H9 (cell line): ENCODE measurements around the gene SNX22. TPM values are rescaled to one million over a fixed set of nuclear protein-coding genes. Genes with fewer than 3 reads are reported as not detected.

Experiments used
- DNase-seq: peaks from one replicate; pipeline ENCODE4 v3.0.0-alpha.2; 2017
- H2AFZ ChIP-seq: one replicate; pipeline ENCODE4 v1.6.1; 2013; ENCODE audit warnings: mild to moderate bottlenecking, low read length, control low read depth, moderate library complexity
- H2AK5ac ChIP-seq: 2 replicates; pipeline ENCODE4 v1.6.1; 2013; ENCODE audit warnings: low read length, control low read depth, mixed read lengths; ENCODE audit not compliant: insufficient read length
- H2BK120ac ChIP-seq: one replicate; pipeline ENCODE4 v1.6.1; 2013; ENCODE audit warnings: low read depth, mild to moderate bottlenecking, low read length, control low read depth, inconsistent platforms; ENCODE audit not compliant: poor library complexity, severe bottlenecking
- H2BK12ac ChIP-seq: 2 replicates; pipeline ENCODE4 v1.6.1; 2013; ENCODE audit warnings: low read length, control low read depth, mixed read lengths, low read depth; ENCODE audit not compliant: insufficient read length
- H2BK15ac ChIP-seq: 2 replicates; pipeline ENCODE4 v1.6.1; 2013; ENCODE audit warnings: low read depth, low read length, control low read depth
- H2BK20ac ChIP-seq: one replicate; pipeline ENCODE4 v1.6.1; 2013; ENCODE audit warnings: low read depth, mild to moderate bottlenecking, low read length, control low read depth, inconsistent platforms; ENCODE audit not compliant: poor library complexity, severe bottlenecking
- H2BK5ac ChIP-seq: 2 replicates; pipeline ENCODE4 v1.6.1; 2013; ENCODE audit warnings: low read length, control low read depth, mixed read lengths; ENCODE audit not compliant: insufficient read length
- H3K14ac ChIP-seq: 2 replicates; pipeline ENCODE4 v1.6.1; 2013; ENCODE audit warnings: low read length, control low read depth; ENCODE audit not compliant: insufficient read depth
- H3K18ac ChIP-seq: 2 replicates; pipeline ENCODE4 v1.6.1; 2013; ENCODE audit warnings: low read depth, mild to moderate bottlenecking, mixed read lengths, low read length, control low read depth; ENCODE audit not compliant: insufficient read length
- H3K23ac ChIP-seq: 2 replicates; pipeline ENCODE4 v1.6.1; 2013; ENCODE audit warnings: low read length, control low read depth, mixed read lengths, low read depth; ENCODE audit not compliant: insufficient read length
- H3K23me2 ChIP-seq: 2 replicates; pipeline ENCODE4 v1.6.1; 2013; ENCODE audit warnings: low read depth, mild to moderate bottlenecking, mixed read lengths, low read length, control low read depth; ENCODE audit not compliant: insufficient read length, poor library complexity, severe bottlenecking
- H3K27ac ChIP-seq: 2 replicates; pipeline ENCODE4 v1.5.1; 2013; ENCODE audit warnings: low read length, control low read depth, mixed read lengths, low read depth; ENCODE audit not compliant: insufficient read length
- H3K27me3 ChIP-seq: 2 replicates; pipeline ENCODE4 v1.6.1; 2013; ENCODE audit warnings: low read length, control low read depth, inconsistent platforms; ENCODE audit not compliant: insufficient read depth
- H3K4ac ChIP-seq: 2 replicates; pipeline ENCODE4 v1.6.1; 2013; ENCODE audit warnings: low read depth, mild to moderate bottlenecking, control low read depth, inconsistent platforms, low read length, moderate library complexity
- H3K4me1 ChIP-seq: 2 replicates; pipeline ENCODE4 v1.6.1; 2013; ENCODE audit warnings: low read length, control low read depth, inconsistent platforms; ENCODE audit not compliant: insufficient read depth
- H3K4me2 ChIP-seq: 2 replicates; pipeline ENCODE4 v1.6.1; 2013; ENCODE audit warnings: low read length, control low read depth, mixed read lengths; ENCODE audit not compliant: insufficient read length, insufficient read depth
- H3K56ac ChIP-seq: 2 replicates; pipeline ENCODE4 v1.6.1; 2013; ENCODE audit warnings: low read depth, mild to moderate bottlenecking, mixed read lengths, low read length, control low read depth; ENCODE audit not compliant: insufficient read length
- H3K79me1 ChIP-seq: 2 replicates; pipeline ENCODE4 v1.6.1; 2013; ENCODE audit warnings: low read depth, mild to moderate bottlenecking, moderate library complexity, low read length, control low read depth, inconsistent platforms; ENCODE audit not compliant: insufficient read depth, poor library complexity, severe bottlenecking
- H3K79me2 ChIP-seq: 2 replicates; pipeline ENCODE4 v1.6.1; 2013; ENCODE audit warnings: low read length, control low read depth, inconsistent platforms; ENCODE audit not compliant: insufficient read depth
- H3K9ac ChIP-seq: 2 replicates; pipeline ENCODE4 v1.6.1; 2013; ENCODE audit warnings: low read length, control low read depth, mixed read lengths; ENCODE audit not compliant: insufficient read length; ENCODE audit errors: extremely low read depth
- H3K9me3 ChIP-seq: one replicate; pipeline ENCODE4 v1.6.1; 2013; ENCODE audit warnings: low read depth, low read length, inconsistent platforms; ENCODE audit not compliant: control insufficient read depth
- H3T11ph ChIP-seq: one replicate; pipeline ENCODE4 v1.6.1; 2013; ENCODE audit warnings: mild to moderate bottlenecking, low read length, control low read depth, inconsistent platforms
- H4K20me1 ChIP-seq: one replicate; pipeline ENCODE4 v1.6.1; 2013; ENCODE audit not compliant: control insufficient read depth, insufficient read length, insufficient read depth
- H4K5ac ChIP-seq: 2 replicates; pipeline ENCODE4 v1.6.1; 2013; ENCODE audit warnings: low read depth, mild to moderate bottlenecking, mixed read lengths, low read length, control low read depth; ENCODE audit not compliant: insufficient read length
- H4K8ac ChIP-seq: replicated peaks from 2 replicates; pipeline ENCODE4 v1.6.1; 2013; ENCODE audit warnings: low read length, control low read depth, mixed read lengths, low read depth; ENCODE audit not compliant: insufficient read length
- H4K91ac ChIP-seq: 2 replicates; pipeline ENCODE4 v1.6.1; 2013; ENCODE audit warnings: low read depth, mild to moderate bottlenecking, moderate library complexity, mixed read lengths, low read length, control low read depth; ENCODE audit not compliant: insufficient read length
- H3K27ac Mint-ChIP-seq, 3 experiments: 2 replicates in 2 of 3; 3 replicates in 1 of 3; pipeline ENCODE4 v1.8.0; 2020 to 2021; ENCODE audit warnings: mixed read lengths in 3 of 3, mild to moderate bottlenecking in 1 of 3, moderate library complexity in 1 of 3
- H3K27me3 Mint-ChIP-seq: 2 replicates; pipeline ENCODE4 v1.8.0; 2021; ENCODE audit warnings: low read depth, mild to moderate bottlenecking, moderate library complexity, mixed read lengths
- H3K36me3 Mint-ChIP-seq, 3 experiments: 2 replicates in 2 of 3; 3 replicates in 1 of 3; pipeline ENCODE4 v1.8.0; 2020 to 2021; ENCODE audit warnings: low read depth in 3 of 3, mixed read lengths in 3 of 3; ENCODE audit not compliant: insufficient read depth in 1 of 3
- H3K4me1 Mint-ChIP-seq, 2 experiments: 2 replicates each; pipeline ENCODE4 v1.8.0; 2020; ENCODE audit warnings: mixed read lengths in 2 of 2
- H3K4me3 Mint-ChIP-seq, 2 experiments: 2 replicates in 1 of 2; 3 replicates in 1 of 2; pipeline ENCODE4 v1.8.0; 2020 to 2021; ENCODE audit warnings: mild to moderate bottlenecking in 2 of 2, mixed read lengths in 2 of 2, moderate library complexity in 1 of 2
- H3K9me3 Mint-ChIP-seq, 2 experiments: 2 replicates in 1 of 2; 3 replicates in 1 of 2; pipeline ENCODE4 v1.8.0; 2020; ENCODE audit warnings: mild to moderate bottlenecking in 2 of 2, mixed read lengths in 2 of 2, moderate library complexity in 1 of 2
- CTCF ChIP-seq: fragments of 200-600 bp; sonication (generic); conservative IDR thresholded peaks from 3 replicates; pipeline ENCODE4 v1.8.0; 2021; ENCODE audit warnings: antibody characterized with exemption, mild to moderate bottlenecking
- WGBS: extraction: QIAGEN DNeasy Blood & Tissue Kit; methylation state at CpG from one replicate; pipeline ENCODE4 v1.1.7; 2013; ENCODE audit warnings: missing lambda C conversion rate, low lambda C conversion rate, mixed read lengths; ENCODE audit not compliant: insufficient read length; ENCODE audit errors: extremely low coverage; 5-methylcytosine and 5-hydroxymethylcytosine counted together
- total RNA-seq: library from RNA; stranded (reverse); gene quantifications from 2 replicates; pipeline ENCODE4 v1.2.1, GENCODE V29; 2021

Gene SNX22
- total RNA-seq, 1 experiment from 2014 or later = 4.8 TPM

DNA sequence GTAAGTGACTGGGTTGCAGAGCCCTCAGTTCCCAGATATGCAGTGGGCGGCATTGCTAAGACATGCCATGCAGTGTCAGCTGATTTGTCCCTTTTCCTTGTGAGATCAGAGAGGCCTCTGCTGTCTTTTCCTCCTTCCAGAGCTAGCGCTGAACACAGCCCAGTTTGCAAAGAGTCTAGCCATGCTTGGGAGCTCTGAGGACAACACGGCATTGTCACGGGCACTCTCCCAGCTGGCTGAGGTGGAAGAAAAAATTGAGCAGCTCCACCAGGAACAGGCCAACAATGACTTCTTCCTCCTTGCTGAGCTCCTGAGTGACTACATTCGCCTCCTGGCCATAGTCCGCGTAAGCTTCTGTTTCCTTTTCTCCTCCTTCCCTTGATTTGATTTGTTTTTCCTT, 20.0 kb upstream of the SNX22 start:
- WGBS = no CpG with 5 or more reads among the region's 7 CpGs
- no peak overlapping the region for H3K27ac Mint-ChIP-seq
- no peaks in the 10 kb centered on the region for H3K27me3 Mint-ChIP-seq

More for the DNA sequence above, 20.0 kb upstream of the SNX22 start:
- no peak overlapping the region for H3K4ac ChIP-seq
- H3K14ac ChIP-seq = no peak overlapping the region
- no peak overlapping the region for H3K4me2 ChIP-seq
- no peak overlapping the region for H2BK12ac ChIP-seq
- H3K4me1 ChIP-seq = no peaks in the 10 kb centered on the region
- H3K23ac ChIP-seq = no peak overlapping the region
- Mint-ChIP-seq H3K4me1 (no peaks in the 10 kb centered on the region), H3K36me3 (peaks cover 20 to 75% (median 66%) of the 10 kb centered on the region in 3 experiments; a peak in 6 of 7 replicates), H3K9me3 (no peaks in the 10 kb centered on the region), H3K4me3 (no peak overlapping the region)
- no peak for DNase-seq
- no peak overlapping the region for H2BK5ac ChIP-seq
- no peak overlapping the region for H2BK20ac ChIP-seq
- H3K18ac ChIP-seq = no peak overlapping the region
- H3K79me1 ChIP-seq = no peaks in the 10 kb centered on the region
- H3T11ph ChIP-seq = no peak overlapping the region
- no peak overlapping the region for H2BK120ac ChIP-seq
- H3K27me3 ChIP-seq = no peaks in the 10 kb centered on the region
- H3K56ac ChIP-seq = no peak overlapping the region
- no peaks in the 10 kb centered on the region for H3K23me2 ChIP-seq
- no peak overlapping the region for H2AFZ ChIP-seq
- H2AK5ac ChIP-seq = no peak overlapping the region
- no peak overlapping the region for H4K8ac ChIP-seq
- no peak overlapping the region for H3K27ac ChIP-seq
- no peak overlapping the region for H4K5ac ChIP-seq
- no peak overlapping the region for H4K91ac ChIP-seq
- no peaks in the 10 kb centered on the region for H4K20me1 ChIP-seq
- no peak overlapping the region for H2BK15ac ChIP-seq
- no peaks in the 10 kb centered on the region for H3K79me2 ChIP-seq
- no peaks in the 10 kb centered on the region for H3K9me3 ChIP-seq
- H3K9ac ChIP-seq = no peak overlapping the region
- no peak for TF ChIP-seq CTCF
